Activated B cell treated with CpG ODN at 0.5 μM for 24 hours (primary cell): ENCODE results near the gene LDB3. TPM values are rescaled to one million over a fixed set of nuclear protein-coding genes. Genes with fewer than 3 reads are reported as not detected.

ENCODE experiments used
- ATAC-seq: fragments of 200-7000 bp; cut with Tn5 transposase; one replicate; pipeline ENCODE4 v1.10.0; 2021; ENCODE audit warnings: low read depth, mild to moderate bottlenecking, moderate library complexity
- CTCF ChIA-PET: fragments of 350-600 bp; sonication (Branson Sonifier 250); formaldehyde crosslinking; loops from one replicate; lab custom pipeline; 2021; ENCODE audit warnings: antibody characterized with exemption; lab: Charles Lee
- POLR2A ChIA-PET: fragments of 350-600 bp; sonication (Branson Sonifier 250); formaldehyde crosslinking; loops from one replicate; lab custom pipeline; 2021; ENCODE audit warnings: antibody characterized with exemption; lab: Charles Lee
- DNase-seq: peaks from one replicate; pipeline ENCODE4 v3.0.0; 2022
- H3K27ac Mint-ChIP-seq: one replicate; pipeline ENCODE4 v1.8.0; 2020; ENCODE audit warnings: mixed read lengths
- H3K27me3 Mint-ChIP-seq: one replicate; pipeline ENCODE4 v1.8.0; 2021; ENCODE audit warnings: mixed read lengths
- H3K36me3 Mint-ChIP-seq: one replicate; pipeline ENCODE4 v1.8.0; 2021; ENCODE audit warnings: low read depth, mixed read lengths
- H3K4me1 Mint-ChIP-seq: one replicate; pipeline ENCODE4 v1.8.0; 2021; ENCODE audit warnings: mixed read lengths
- H3K4me3 Mint-ChIP-seq: one replicate; pipeline ENCODE4 v1.8.0; 2020; ENCODE audit warnings: mild to moderate bottlenecking, mixed read lengths
- H3K9me3 Mint-ChIP-seq: one replicate; pipeline ENCODE4 v1.8.0; 2020; ENCODE audit warnings: mixed read lengths
- intact Hi-C: fragments of 100-400 bp; cut with micrococcal nuclease; formaldehyde crosslinking; loops from one replicate; pipeline ENCODE4 v1.15.1; 2024
- total RNA-seq: library from RNA; stranded (reverse); gene quantifications from 2 replicates; pipeline ENCODE4 v1.2.3, GENCODE V29; 2022
- TF ChIP-seq, protein P1 (sequence below): fragments of 200-600 bp; IDR thresholded peaks from one replicate; pipeline ENCODE4 v1.8.0; 2022; ENCODE audit warnings: antibody characterized with exemption, mild to moderate bottlenecking

The LDB3 gene
- total RNA-seq, 1 donor from 2014 or later, result not detected

DNA sequence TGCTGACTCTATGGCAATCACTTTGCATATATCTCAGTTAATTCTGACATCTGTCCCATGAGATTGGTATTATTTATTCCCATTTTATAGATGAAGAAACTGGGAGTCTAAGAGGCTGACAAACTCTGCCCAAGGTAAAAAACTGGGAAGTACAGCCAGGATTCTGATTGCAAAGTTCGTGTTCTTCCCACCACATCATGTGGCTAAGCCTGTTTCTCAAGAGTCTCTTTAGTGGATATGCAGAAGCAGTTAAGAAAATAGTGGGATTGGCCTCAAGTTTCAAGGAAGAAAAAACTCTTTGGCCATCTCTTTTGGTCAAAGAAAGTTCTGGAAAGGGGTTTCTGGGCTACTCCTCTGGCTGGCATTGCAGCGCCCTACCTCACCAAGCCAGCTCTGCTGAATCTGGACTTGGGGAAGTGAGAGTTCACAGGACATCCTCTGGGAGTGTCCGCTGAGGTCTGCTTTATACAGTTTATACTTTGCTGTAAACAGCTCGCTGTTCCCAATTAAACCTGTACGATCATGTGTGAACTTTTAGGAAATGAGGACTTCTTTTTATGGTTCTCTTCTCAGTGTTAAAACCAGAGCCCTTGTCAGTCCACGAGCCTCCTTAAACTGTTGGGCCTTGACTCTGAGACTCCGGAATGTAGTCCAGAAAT, 75.9 kb downstream of the LDB3 start:
- no peak for ATAC-seq
- CTCF ChIA-PET, result no interaction called here
- H3K27me3 Mint-ChIP-seq, result peaks cover 14% of the 10 kb centered on the region

DNA sequence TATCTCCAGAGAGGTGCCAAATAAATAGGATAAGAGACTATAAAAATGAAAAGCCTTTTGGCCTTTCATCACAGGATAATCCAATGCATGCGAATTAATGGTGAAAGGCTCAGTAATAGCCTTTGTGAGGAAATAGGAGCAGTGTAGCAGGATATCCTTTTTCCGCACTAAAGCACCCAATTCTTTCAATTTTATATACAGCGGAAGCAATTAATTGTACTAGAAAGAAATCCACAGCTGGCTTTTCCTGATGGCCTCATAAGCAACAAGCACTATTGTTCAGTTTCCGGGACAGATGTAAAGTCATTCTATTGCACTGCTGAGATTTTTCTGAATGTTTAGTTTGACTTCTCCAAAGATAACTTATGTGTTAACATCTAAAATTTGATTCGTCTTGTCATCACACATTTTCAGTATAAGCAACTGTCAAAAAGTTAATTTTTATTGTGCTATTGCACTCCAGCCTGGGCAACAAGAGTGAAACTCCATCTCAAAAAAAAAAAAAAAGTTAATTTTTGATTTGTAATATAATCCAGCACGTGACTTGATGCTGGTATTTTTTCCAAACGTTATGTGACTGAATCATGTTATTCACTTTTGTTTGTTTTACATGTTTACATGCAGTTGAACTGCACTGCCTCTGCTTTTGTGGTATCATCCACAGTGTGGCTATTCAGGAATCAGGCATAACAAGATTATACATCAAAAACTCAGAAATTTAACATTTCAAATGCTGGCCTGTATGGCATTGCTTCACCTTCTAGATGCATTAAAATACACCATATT, 79.7 kb downstream of the LDB3 start:
- ATAC-seq, result no peak
- Mint-ChIP-seq H3K27me3 (peaks cover 3% of the 10 kb centered on the region), H3K4me1 (peaks cover 13% of the 10 kb centered on the region), H3K27ac (no peak overlapping the region), H3K4me3 (no peak overlapping the region), H3K9me3 (no peaks in the 10 kb centered on the region), H3K36me3 (no peaks in the 10 kb centered on the region)
- DNase-seq, result no peak
- TF ChIP-seq, protein P1, sequence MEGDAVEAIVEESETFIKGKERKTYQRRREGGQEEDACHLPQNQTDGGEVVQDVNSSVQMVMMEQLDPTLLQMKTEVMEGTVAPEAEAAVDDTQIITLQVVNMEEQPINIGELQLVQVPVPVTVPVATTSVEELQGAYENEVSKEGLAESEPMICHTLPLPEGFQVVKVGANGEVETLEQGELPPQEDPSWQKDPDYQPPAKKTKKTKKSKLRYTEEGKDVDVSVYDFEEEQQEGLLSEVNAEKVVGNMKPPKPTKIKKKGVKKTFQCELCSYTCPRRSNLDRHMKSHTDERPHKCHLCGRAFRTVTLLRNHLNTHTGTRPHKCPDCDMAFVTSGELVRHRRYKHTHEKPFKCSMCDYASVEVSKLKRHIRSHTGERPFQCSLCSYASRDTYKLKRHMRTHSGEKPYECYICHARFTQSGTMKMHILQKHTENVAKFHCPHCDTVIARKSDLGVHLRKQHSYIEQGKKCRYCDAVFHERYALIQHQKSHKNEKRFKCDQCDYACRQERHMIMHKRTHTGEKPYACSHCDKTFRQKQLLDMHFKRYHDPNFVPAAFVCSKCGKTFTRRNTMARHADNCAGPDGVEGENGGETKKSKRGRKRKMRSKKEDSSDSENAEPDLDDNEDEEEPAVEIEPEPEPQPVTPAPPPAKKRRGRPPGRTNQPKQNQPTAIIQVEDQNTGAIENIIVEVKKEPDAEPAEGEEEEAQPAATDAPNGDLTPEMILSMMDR, result no peak
- ChIA-PET POLR2A (no interaction called here), CTCF (no interaction called here)
- intact Hi-C loops, result no loop called here

More for the DNA sequence above, 75.9 kb downstream of the LDB3 start:
- POLR2A ChIA-PET, result no interaction called here
- DNase-seq, result no peak
- H3K27ac Mint-ChIP-seq, result no peak overlapping the region
- TF ChIP-seq, protein P1, result no peak
- intact Hi-C loops, result no loop called here
- no peaks in the 10 kb centered on the region for H3K36me3 Mint-ChIP-seq
- H3K4me1 Mint-ChIP-seq, result peaks cover 6% of the 10 kb centered on the region
- H3K4me3 Mint-ChIP-seq, result no peak overlapping the region
- no peaks in the 10 kb centered on the region for H3K9me3 Mint-ChIP-seq

DNA sequence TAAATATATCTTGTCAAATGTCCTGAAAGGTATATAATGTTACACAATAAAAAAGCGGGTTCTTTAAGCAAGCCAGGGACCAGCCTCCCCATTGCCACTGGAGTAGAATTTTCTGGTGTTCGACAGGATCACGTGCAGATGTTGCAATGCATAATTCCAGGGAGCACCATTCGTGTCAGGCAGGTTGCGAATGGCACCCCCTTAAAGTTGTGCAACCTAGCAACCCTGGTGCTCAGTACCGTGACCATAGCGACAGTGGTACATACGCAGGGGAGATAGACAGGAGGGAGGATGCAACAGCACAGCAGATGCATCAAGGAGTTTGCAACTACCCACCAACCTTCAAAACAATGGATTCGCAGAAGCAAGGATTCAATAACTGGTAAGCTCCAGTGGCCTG, 81.5 kb downstream of the LDB3 start:
- Mint-ChIP-seq H3K36me3 (no peaks in the 10 kb centered on the region), H3K4me3 (no peak overlapping the region), H3K9me3 (no peaks in the 10 kb centered on the region), H3K4me1 (peaks cover 17% of the 10 kb centered on the region), H3K27me3 (peaks cover 3% of the 10 kb centered on the region), H3K27ac (no peak overlapping the region)
- ChIA-PET CTCF (no interaction called here), POLR2A (no interaction called here)
- DNase-seq (no peak), ATAC-seq (no peak)
- intact Hi-C loops, result no loop called here
- TF ChIP-seq, protein P1, result no peak

DNA sequence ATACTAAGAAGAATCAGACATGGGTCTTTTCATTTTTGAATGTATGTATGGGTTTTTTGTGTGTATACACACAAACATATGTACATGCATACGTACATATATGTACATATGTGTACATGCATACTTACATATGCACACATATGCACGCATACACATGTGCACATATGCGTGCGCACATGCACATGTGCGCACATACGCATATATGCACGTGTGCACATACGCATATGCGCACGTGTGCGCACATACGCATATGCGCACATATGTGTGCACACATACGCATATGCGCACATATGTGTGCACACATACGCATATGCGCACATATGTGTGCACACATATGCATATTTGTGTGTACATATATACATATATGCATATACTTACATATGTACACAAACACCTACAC, 83.2 kb downstream of the LDB3 start:
- CTCF ChIA-PET, result no interaction called here
- TF ChIP-seq, protein P1, result no peak

DNA sequence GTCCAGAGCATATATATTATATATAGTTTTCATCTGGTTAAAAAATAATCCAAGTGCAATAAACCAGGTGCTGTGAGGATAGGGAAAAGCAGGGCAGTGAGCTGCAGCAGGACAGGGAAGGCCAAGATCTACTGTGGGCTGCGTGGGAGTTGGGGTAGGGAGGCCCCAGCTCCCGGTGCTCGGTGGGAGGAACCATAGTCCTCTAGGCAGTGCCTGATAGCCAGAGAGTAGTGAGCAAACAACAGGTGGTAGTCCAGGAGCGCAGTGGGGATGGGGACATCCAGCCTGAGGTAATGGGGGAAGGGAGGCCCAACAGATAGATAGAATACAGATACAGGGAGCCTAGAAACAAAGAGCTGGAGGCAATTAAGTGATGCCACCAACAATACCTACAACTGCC, 84.0 kb downstream of the LDB3 start:
- CTCF ChIA-PET, result no interaction called here
- TF ChIP-seq, protein P1, result no peak
- POLR2A ChIA-PET, result no interaction called here

More for the DNA sequence above, 83.2 kb downstream of the LDB3 start:
- no peak overlapping the region for H3K27ac Mint-ChIP-seq
- no peak overlapping the region for H3K4me3 Mint-ChIP-seq
- no peaks in the 10 kb centered on the region for H3K9me3 Mint-ChIP-seq
- intact Hi-C loops, result no loop called here
- DNase-seq, result no peak
- H3K36me3 Mint-ChIP-seq, result no peaks in the 10 kb centered on the region
- no peak for ATAC-seq
- H3K27me3 Mint-ChIP-seq, result peaks cover 5% of the 10 kb centered on the region
- peaks cover 22% of the 10 kb centered on the region for H3K4me1 Mint-ChIP-seq
- POLR2A ChIA-PET, result no interaction called here

More for the DNA sequence above, 84.0 kb downstream of the LDB3 start:
- Mint-ChIP-seq H3K9me3 (no peaks in the 10 kb centered on the region), H3K4me3 (no peak overlapping the region), H3K36me3 (peaks cover under 1% of the 10 kb centered on the region), H3K4me1 (peaks cover 23% of the 10 kb centered on the region), H3K27ac (no peak overlapping the region), H3K27me3 (peaks cover 6% of the 10 kb centered on the region)
- DNase-seq, result no peak
- no peak for ATAC-seq
- intact Hi-C loops, result no loop called here
